ENCODE results near the gene MTG2.

Gene MTG2

DNA sequence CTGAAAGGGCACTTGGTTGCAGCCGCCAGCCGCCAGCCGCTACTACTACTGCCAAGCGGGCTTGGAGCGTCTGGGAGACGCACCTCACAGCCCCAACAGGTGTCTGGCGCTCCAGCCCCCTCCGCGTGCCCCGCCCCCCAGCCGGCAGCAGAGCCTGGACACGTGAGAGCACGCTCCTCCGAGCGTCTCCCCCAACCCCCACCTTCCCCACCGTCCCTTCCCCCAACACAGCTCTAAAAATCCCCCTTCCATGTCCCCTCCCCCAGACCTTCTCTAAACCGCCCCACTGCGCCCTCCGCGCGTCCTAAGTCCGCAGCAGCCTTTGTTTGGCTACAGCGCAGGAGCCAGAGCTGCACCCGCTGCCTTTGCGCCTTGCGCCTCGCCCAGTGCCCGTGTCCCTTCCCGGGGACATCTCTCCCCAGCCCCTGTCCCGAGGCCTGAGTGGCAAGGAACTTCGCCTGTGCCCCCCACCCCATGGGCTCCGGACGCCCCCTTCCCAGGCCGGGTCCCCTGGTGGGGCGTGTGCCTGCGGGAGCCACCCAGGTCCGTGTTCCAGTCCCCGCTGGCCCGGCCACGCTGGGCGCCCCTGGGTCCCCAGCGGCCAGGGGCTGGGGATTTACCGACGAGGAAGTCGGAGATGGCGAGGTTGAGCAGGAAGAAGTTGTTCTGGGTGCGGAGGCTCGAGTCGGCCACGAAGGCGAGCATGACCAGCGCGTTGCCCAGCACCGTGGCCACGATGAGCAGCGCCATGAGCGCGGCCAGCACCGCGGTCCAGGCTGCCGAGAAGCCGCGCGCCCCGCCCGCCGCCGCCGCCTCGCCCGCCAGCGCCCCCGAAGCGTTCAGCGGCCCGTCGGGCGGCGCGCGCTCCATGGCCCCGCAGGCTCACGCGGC is 36.5 kb downstream of the MTG2 start:
- no peak overlapping the region for H3K4me3 ChIP-seq (ENCODE audit: control insufficient read depth, low read depth, low read length)
- DNase-seq (ENCODE audit: low read depth): no peak
- TF ChIP-seq, protein P1, sequence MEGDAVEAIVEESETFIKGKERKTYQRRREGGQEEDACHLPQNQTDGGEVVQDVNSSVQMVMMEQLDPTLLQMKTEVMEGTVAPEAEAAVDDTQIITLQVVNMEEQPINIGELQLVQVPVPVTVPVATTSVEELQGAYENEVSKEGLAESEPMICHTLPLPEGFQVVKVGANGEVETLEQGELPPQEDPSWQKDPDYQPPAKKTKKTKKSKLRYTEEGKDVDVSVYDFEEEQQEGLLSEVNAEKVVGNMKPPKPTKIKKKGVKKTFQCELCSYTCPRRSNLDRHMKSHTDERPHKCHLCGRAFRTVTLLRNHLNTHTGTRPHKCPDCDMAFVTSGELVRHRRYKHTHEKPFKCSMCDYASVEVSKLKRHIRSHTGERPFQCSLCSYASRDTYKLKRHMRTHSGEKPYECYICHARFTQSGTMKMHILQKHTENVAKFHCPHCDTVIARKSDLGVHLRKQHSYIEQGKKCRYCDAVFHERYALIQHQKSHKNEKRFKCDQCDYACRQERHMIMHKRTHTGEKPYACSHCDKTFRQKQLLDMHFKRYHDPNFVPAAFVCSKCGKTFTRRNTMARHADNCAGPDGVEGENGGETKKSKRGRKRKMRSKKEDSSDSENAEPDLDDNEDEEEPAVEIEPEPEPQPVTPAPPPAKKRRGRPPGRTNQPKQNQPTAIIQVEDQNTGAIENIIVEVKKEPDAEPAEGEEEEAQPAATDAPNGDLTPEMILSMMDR (IDR thresholded peaks at IDR 0.05; ENCODE audit: control insufficient read depth, insufficient read depth, low read depth, low read length, missing control alignments): no peak

DNA sequence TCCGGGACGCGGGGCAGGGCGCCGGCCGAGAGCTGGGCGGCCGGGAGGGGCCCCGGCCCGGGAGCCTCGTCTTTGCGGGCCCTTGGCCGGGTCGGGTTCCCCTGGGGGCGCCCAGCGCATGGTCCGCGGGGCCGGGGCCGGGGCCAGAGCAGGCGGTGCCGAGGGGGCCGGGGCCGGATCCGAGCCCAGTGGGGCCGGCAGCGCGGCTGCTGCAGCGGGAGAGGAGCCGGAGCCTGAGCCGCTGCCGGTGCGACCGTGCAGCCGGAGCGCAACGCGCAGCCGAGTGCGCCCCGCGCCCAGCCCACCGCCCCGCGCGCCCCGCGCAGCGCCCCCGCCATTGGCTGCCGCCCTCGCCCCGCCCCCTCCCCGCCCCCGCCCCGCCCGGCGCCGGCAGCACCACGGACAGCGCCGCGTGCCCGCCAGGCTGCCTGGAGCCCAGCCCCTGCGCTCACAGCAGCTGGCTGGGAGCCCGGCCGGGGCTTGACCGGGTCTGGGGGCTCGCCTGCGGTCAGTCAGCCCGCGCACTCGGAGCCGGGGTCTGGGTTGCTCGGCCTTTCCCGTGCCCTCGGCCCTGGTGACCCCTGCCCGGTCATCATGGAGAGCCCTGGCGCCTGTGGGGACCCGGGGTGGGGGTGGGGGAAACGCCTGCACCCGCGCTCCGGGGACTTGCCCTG is 37.3 kb downstream of the MTG2 start, which contains the start of gene HRH3:
Gene HRH3, minus strand, starts transcription at position 287 of the 674 bp plus-strand sequence. CDS start 308 bp downstream, outside the sequence.
- no peak for DNase-seq (ENCODE audit: low read depth)
- H3K4me3 ChIP-seq (ENCODE audit: control insufficient read depth, low read depth, low read length): no peak within 1 kb of the TSS

DNA sequence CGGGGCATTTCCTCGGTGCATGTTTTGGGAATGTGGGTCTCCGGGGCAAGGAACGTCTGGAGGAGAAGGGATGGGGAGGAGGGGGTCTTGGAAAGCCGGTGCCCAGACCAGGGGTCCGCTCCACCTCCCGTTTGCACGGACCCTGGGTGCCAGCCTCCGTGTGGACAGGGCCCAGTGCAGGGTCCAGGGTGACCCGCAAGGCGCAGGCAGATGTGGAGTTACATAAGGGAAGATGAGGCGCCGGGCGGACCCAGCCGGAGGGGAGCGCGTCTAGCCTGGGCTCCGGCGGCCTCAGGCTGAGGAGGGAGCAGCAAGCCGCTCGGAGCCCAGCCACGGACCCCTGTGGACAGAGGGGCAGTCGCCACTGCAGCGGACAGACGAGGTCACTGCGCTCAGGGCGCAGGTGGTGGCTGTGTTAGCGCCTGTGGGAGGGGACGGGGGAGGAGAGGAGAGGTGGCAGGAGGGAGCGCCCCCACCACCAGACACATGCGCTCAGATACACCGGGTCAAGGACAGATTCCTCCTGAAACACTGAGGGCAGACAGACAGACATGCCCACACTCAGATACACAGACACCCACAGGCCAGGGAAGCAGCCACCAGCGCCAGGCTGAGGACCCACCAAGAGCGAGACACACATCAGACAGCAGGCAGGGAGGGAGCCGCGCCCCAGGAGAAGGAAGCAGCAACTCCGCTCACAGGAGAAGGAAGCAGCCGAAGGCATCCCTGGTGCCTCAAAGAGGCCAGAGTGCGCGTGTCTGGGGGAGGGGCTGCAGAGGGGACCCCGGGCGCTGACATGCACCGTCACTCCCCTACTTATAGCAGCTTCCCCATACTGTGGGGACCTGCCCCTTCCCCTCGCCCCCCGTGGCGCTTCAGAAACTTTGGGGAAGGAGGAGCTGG is 38.1 kb downstream of the MTG2 start:
- TF ChIP-seq, protein P1 (IDR thresholded peaks at IDR 0.05; ENCODE audit: control insufficient read depth, insufficient read depth, low read depth, low read length, missing control alignments): no peak
- no peak overlapping the region for H3K4me3 ChIP-seq (ENCODE audit: control insufficient read depth, low read depth, low read length)
- no peak for DNase-seq (ENCODE audit: low read depth)

More for the DNA sequence above, 37.3 kb downstream of the MTG2 start, which contains the start of gene HRH3:
- TF ChIP-seq, protein P1 (IDR thresholded peaks at IDR 0.05; ENCODE audit: control insufficient read depth, insufficient read depth, low read depth, low read length, missing control alignments): no peak

DNA sequence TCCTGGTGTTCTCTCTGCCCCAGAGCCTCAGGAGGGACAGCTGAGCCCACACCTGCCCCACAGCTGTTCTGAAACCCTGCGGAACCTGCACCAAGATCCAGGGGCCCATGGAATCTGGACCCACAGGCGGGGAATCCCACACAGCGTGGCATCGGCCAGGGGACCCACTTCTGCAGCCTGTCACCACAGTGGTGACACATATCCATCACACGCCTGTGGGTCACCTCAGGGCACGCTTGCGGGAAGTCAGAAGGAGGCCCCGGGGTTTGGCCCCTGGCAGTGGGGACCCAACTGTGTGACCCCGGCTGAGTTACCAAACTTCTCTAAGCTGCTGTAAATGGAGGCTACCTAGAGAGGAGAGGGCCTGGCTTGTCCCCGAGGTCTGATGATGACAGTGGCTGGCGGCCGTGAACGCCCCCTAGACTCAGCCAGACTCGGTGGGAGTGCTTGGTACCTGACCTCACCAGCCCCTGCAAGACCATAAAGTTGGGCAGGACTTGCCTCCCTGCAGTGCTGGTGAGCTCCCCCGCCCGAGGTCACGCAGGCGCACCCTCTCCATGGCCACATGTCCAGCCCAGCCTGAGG is 39.5 kb downstream of the MTG2 start:
- TF ChIP-seq, protein P1 (IDR thresholded peaks at IDR 0.05; ENCODE audit: control insufficient read depth, insufficient read depth, low read depth, low read length, missing control alignments): no peak
- H3K4me3 ChIP-seq (ENCODE audit: control insufficient read depth, low read depth, low read length): no peak overlapping the region
- DNase-seq (ENCODE audit: low read depth): no peak

DNA sequence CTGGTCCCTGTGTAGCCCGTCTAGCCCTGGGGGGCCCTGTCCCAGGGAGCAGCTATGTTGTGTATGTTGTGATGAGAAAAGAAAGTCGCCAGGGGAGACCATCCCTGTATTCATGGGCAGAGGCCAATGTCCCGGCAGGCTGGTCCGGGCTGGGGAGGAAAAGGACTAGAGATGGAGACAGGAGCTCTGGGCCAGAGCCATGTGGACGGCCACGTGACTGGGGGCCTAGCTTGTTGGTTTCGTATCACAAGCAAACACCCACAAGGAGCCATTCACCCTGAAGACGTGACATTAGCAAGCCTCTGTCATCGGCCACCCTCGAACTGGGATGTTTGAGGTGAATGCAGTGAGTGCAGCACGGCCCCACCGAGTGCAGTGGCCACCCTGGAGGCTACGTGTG is 40.1 kb downstream of the MTG2 start:
- DNase-seq (ENCODE audit: low read depth): no peak

More for the DNA sequence above, 40.1 kb downstream of the MTG2 start:
- TF ChIP-seq, protein P1 (IDR thresholded peaks at IDR 0.05; ENCODE audit: control insufficient read depth, insufficient read depth, low read depth, low read length, missing control alignments): no peak
- H3K4me3 ChIP-seq (ENCODE audit: control insufficient read depth, low read depth, low read length): no peak overlapping the region

Measured in AG09309 (cell line).